Adipocyte (in vitro differentiated cells): ENCODE measurements around the gene KCNK18.
"Not testable (repeated sequence)": the region's sequence is repeated elsewhere in the genome, so short reads cannot be mapped to it uniquely, and the experiment has no call there.

Source experiments
- DNase-seq: peaks from one replicate; pipeline ENCODE4 v3.0.0-alpha.2; 2015; ENCODE audit warnings: low read depth
- H3K27me3 ChIP-seq: replicated peaks from 2 replicates; pipeline ENCODE4 v1.7.0; 2013; ENCODE audit warnings: mild to moderate bottlenecking, low read length, moderate library complexity; ENCODE audit not compliant: control insufficient read depth, insufficient read depth
- H3K36me3 ChIP-seq: 2 replicates; pipeline ENCODE4 v1.7.0; 2013; ENCODE audit warnings: low read length, mild to moderate bottlenecking, moderate library complexity; ENCODE audit not compliant: control insufficient read depth, insufficient read depth, severe bottlenecking
- H3K4me1 ChIP-seq: 2 replicates; pipeline ENCODE4 v1.7.0; 2013; ENCODE audit warnings: mild to moderate bottlenecking, low read length, moderate library complexity; ENCODE audit not compliant: control insufficient read depth, insufficient read depth
- H3K4me3 ChIP-seq: 2 replicates; pipeline ENCODE4 v1.7.0; 2013; ENCODE audit warnings: mild to moderate bottlenecking, low read length, moderate library complexity
- H3K9ac ChIP-seq: 2 replicates; pipeline ENCODE4 v1.7.0; 2013; ENCODE audit warnings: mild to moderate bottlenecking, low read length, moderate library complexity
- H3K9me3 ChIP-seq: 2 replicates; pipeline ENCODE4 v1.7.0; 2013; ENCODE audit warnings: mild to moderate bottlenecking, low read length, moderate library complexity; ENCODE audit not compliant: control insufficient read depth

Gene KCNK18

DNA sequence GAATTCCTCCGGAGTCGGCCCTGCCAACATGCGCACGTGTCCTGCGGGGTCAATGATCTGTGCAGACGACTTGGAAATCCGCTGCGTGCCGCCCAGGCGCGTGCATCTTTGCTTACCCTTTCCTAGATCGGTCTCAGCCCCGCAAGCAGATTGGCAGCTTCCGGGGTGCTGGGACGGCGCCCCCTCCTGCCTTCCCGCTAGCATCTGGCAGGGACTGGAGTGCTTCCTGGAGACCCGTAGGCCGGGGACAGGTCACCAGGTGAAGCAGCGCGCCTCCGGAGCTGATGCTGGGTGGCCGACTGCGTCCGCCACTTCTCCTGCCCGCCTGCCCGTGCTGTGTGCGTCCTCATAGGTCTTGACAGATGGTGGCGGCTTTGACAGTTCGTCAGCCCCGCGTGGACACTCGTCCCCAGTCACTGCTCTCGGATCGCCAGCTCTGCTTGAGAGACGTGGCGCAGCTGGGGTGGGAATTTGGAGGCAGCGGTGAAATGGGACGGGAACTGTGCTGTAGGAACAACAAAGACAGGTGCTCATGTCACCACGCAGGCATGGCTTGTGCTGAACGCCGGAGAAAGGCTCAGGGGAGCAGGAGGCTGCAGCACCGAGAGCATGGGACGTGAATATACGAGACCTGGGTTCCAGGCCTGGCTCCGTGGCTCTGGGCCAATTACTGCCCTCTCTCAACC lies 21.9 kb upstream of the KCNK18 start:
- DNase-seq = no peak
- peak overlapping the region; percentile 69 for H3K4me3 ChIP-seq
- H3K4me1 ChIP-seq = peaks cover 9% of the 10 kb centered on the region
- no peaks in the 10 kb centered on the region for H3K36me3 ChIP-seq
- no peak overlapping the region for H3K9ac ChIP-seq
- peaks cover 65% of the 10 kb centered on the region for H3K27me3 ChIP-seq
- H3K9me3 ChIP-seq = no peaks in the 10 kb centered on the region

- H3K4me1 ChIP-seq = peaks cover 9% of the 10 kb centered on the region
- peak; percentile 92 for DNase-seq
- H3K36me3 ChIP-seq = no peaks in the 10 kb centered on the region
- no peak overlapping the region for H3K9ac ChIP-seq
- H3K9me3 ChIP-seq = no peaks in the 10 kb centered on the region
- H3K27me3 ChIP-seq = peaks cover 64% of the 10 kb centered on the region
- peak overlapping the region; percentile 69 for H3K4me3 ChIP-seq
Measured at GRCh38 chr10:117175901-117176534, 21.3 kb upstream of the KCNK18 start.

DNA sequence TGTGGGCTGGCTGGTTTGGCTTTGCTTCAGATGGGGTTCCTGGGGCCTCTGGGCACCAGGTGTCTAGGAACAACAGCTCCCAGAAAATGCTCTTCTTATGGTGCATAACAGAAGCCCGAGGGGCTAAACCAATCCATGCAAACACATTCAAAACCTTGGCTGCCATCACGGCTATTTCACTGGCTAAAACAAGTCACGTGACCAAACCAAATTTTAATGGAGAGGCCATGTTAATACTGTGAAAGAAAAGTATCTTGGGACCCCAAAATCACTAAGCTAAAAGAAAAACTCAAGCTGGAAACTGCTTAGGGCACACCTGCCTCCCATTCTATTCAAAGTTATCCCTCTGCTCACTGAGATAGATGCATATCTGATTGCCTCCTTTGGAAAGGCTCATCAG lies 19.1 kb upstream of the KCNK18 start:
- Histone ChIP-seq H3K9ac (no peak overlapping the region), H3K4me1 (peaks cover 9% of the 10 kb centered on the region), H3K36me3 (no peaks in the 10 kb centered on the region), H3K4me3 (no peak overlapping the region), H3K27me3 (peaks cover 48% of the 10 kb centered on the region), H3K9me3 (no peaks in the 10 kb centered on the region)
- DNase-seq = no peak

GRCh38 chr10:117184296-117184695 lies 13.0 kb upstream of the KCNK18 start:
- Histone ChIP-seq H3K36me3 (no peaks in the 10 kb centered on the region), H3K4me3 (no peak overlapping the region), H3K9ac (no peak overlapping the region), H3K4me1 (peaks cover 4% of the 10 kb centered on the region), H3K27me3 (peaks cover 21% of the 10 kb centered on the region), H3K9me3 (no peaks in the 10 kb centered on the region)
- no peak for DNase-seq

DNA sequence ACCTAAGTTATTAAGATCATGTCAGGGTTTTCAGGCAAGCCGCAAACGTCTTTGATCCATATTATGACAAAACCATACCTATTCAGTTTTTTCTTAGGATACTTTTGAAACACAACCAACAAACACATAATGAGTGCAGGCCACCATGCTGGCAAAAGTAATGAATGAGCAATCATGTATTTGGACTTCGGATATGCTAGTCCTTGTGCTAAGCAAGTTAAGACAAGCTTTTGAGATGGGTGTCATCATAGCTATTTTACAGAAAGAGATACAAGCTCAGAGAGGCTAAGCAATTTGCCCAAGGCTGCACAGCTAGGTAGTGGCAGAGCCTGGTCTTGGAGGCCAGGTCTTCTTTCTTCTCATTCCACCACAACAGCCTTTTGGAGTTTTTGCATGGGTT lies 12.5 kb upstream of the KCNK18 start:
- Histone ChIP-seq H3K9ac (no peak overlapping the region), H3K27me3 (peaks cover 20% of the 10 kb centered on the region), H3K4me3 (no peak overlapping the region), H3K9me3 (no peaks in the 10 kb centered on the region), H3K36me3 (no peaks in the 10 kb centered on the region), H3K4me1 (peaks cover 4% of the 10 kb centered on the region)
- no peak for DNase-seq

GRCh38 chr10:117185817-117186216 lies 11.5 kb upstream of the KCNK18 start:
- not testable (repeated sequence) for H3K4me3 ChIP-seq, H3K27me3 ChIP-seq, H3K4me1 ChIP-seq, H3K36me3 ChIP-seq, DNase-seq, H3K9me3 ChIP-seq, H3K9ac ChIP-seq

- H3K9me3 ChIP-seq = no peaks in the 10 kb centered on the region
- no peak overlapping the region for H3K4me3 ChIP-seq
- no peak for DNase-seq
- H3K4me1 ChIP-seq = peaks cover 4% of the 10 kb centered on the region
- H3K9ac ChIP-seq = no peak overlapping the region
- H3K27me3 ChIP-seq = peaks cover 12% of the 10 kb centered on the region
- H3K36me3 ChIP-seq = no peaks in the 10 kb centered on the region
Measured at GRCh38 chr10:117186832-117187615, 10.3 kb upstream of the KCNK18 start.

DNA sequence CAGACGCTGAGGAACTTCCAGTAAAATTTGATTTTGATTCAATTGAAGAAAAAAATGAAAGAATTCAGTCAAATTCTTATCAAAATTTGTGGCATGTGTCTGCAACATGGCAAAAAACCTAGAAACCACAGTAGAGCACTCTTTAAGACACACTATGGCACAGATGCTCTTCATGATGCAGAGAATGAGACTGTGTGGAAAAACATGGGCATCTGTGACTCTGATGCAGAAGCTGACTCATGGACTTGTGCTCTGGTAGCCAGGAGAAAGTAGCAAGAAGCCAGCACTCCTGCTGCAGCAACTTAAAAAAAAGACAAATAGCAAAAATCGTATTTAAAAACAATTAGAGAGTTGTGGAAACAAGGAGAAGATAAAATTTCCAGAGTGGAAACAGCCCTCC lies 8.9 kb upstream of the KCNK18 start:
- peaks cover 10% of the 10 kb centered on the region for H3K27me3 ChIP-seq
- no peaks in the 10 kb centered on the region for H3K9me3 ChIP-seq
- H3K9ac ChIP-seq = no peak overlapping the region
- H3K36me3 ChIP-seq = no peaks in the 10 kb centered on the region
- no peak for DNase-seq
- H3K4me3 ChIP-seq = no peak overlapping the region
- H3K4me1 ChIP-seq = peaks cover 4% of the 10 kb centered on the region

GRCh38 chr10:117189557-117189956 lies 7.7 kb upstream of the KCNK18 start:
- DNase-seq = no peak
- H3K36me3 ChIP-seq = no peaks in the 10 kb centered on the region
- no peaks in the 10 kb centered on the region for H3K9me3 ChIP-seq
- no peak overlapping the region for H3K9ac ChIP-seq
- H3K4me1 ChIP-seq = peaks cover 4% of the 10 kb centered on the region
- no peak overlapping the region for H3K4me3 ChIP-seq
- peaks cover 18% of the 10 kb centered on the region for H3K27me3 ChIP-seq

DNA sequence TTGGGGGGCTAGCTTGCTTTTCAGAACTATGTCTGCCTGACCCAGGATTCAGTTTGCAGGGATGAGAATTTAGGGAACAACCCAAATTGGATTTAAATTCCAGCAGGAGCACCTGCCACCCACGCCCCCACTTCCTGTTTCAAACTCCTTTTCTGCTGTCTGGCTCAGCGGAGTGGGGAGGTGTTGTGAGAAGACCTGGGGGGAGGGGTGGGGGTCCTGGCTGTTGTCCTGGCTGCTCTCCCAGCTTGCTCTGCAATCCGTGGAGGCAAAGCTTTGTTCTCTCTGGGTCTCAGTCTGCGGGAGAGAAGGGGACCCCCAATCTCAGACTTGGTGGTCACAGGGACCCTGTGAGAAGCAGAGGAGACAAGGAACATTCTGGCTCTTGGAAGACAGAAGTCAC lies 799 bp downstream of the KCNK18 start:
- no peak for DNase-seq
- no peaks in the 10 kb centered on the region for H3K9me3 ChIP-seq
- H3K4me1 ChIP-seq = no peaks in the 10 kb centered on the region
- H3K4me3 ChIP-seq = no peak overlapping the region
- H3K9ac ChIP-seq = no peak overlapping the region
- H3K36me3 ChIP-seq = no peaks in the 10 kb centered on the region
- peaks cover 42% of the 10 kb centered on the region for H3K27me3 ChIP-seq

DNA sequence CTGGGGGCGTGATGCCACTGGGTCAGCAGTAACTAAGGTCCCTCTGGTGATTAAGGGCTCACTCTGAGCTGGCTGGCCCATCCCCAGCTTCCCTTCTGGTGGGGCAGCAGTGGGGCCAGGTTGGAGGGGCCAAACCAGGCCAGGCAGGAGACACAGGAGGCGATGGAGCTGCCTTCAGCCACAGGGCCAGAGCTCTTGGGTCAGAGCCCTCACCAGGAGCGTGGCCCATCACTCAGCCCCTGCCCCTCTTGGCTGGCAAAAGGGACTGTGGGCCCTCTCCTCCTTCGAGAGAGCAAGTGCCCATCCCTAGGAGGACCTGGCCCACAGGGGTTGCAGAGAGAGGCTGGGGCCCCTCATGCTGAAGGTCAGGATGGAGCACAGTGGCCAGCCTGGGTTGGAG lies 4.5 kb downstream of the KCNK18 start:
- no peak overlapping the region for H3K4me3 ChIP-seq
- no peak for DNase-seq
- no peaks in the 10 kb centered on the region for H3K36me3 ChIP-seq
- H3K4me1 ChIP-seq = no peaks in the 10 kb centered on the region
- H3K9ac ChIP-seq = no peak overlapping the region
- peaks cover 31% of the 10 kb centered on the region for H3K27me3 ChIP-seq
- H3K9me3 ChIP-seq = no peaks in the 10 kb centered on the region
